Heart left ventricle (tissue), 13 donors: ENCODE measurements around the gene GLYR1.

ENCODE experiments used
- POLR2A ChIP-seq, 2 donors: fragments of 450-650 bp; IDR thresholded peaks; one replicate each; pipeline ENCODE4 v1.6.1; 2017; ENCODE audit warnings: antibody characterized with exemption in 2 of 2, mild to moderate bottlenecking in 2 of 2, moderate library complexity in 2 of 2
- TF ChIP-seq, protein P1 (sequence below), 12 donors: fragments of 200-600 bp; sonication (generic) in 4 of 12; IDR thresholded peaks; one replicate each; pipeline versions ENCODE4 v1.5.0 to v1.8.0; 2018 to 2022; ENCODE audit warnings: antibody characterized with exemption in 12 of 12, mild to moderate bottlenecking in 5 of 12
- donor health status: ischemic (EF 13 %, LVEDD 7.1; RV severe dilation, severe dysfunction).
- donor health status: DM: no; HTN: yes; CAD: no.
- donor health status: DM: no; HTN: no; CAD: no.
- donor health status: ischemic (EF 25% LVEDD 6.9; RV normal size, moderate dysfunction).
- donor health status: ischemic (EF 25% LVEDD 5.7; RV mildly dilated, moderate dysfunction).
- donor health status: ischemic (EF 35%, LVEDD 5.7; RV mildly dilated, moderate dysfunction).
- donor health status: nonischemic (EF 11% LVEDD 7.7; RV severe dilation, severe dysfunction).
- donor health status: DM: yes; HTN: yes; CAD: no.
- donor health status: PGD.
- donor health status: ischemic (EF 29% LVEDD 5.4; RV normal size, mild dysfunction).
- donor health status: nonischemic (EF 23%, LVEDD 6.1; RV moderate dilation, normal function).

DNA sequence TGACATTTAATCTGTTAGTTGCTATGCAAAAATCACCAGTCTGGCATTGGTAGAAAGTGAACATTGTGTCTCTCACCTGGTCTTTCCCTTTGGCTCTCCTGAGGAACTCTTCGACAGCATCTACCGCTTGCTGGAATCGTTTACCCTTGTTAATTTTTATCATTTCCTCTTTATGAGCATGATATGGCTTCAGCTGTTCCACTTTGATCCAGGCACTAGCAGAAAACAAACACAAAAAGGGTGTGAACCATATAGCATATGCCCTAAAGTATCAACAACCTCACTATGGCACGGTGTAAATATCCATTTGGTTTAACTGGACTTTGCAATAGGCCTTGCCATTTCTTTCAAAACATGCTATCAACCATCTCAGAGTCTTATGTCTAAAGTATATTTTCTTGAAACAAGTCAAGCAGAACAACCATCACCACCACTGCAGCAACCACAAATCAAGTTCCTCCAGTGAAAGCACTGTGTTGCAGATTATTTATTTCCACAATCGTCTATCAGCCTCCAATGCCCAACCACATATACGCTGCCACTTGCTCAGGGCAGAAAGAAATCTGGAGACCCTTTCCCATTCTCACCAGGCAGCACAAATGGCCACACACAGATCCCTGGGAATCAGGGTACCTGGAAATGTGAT lies 14.3 kb downstream of the GLYR1 start:
- TF ChIP-seq, protein P1, sequence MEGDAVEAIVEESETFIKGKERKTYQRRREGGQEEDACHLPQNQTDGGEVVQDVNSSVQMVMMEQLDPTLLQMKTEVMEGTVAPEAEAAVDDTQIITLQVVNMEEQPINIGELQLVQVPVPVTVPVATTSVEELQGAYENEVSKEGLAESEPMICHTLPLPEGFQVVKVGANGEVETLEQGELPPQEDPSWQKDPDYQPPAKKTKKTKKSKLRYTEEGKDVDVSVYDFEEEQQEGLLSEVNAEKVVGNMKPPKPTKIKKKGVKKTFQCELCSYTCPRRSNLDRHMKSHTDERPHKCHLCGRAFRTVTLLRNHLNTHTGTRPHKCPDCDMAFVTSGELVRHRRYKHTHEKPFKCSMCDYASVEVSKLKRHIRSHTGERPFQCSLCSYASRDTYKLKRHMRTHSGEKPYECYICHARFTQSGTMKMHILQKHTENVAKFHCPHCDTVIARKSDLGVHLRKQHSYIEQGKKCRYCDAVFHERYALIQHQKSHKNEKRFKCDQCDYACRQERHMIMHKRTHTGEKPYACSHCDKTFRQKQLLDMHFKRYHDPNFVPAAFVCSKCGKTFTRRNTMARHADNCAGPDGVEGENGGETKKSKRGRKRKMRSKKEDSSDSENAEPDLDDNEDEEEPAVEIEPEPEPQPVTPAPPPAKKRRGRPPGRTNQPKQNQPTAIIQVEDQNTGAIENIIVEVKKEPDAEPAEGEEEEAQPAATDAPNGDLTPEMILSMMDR (IDR thresholded peaks at IDR 0.05) = no peak
- no peak for TF ChIP-seq POLR2A (IDR thresholded peaks at IDR 0.05)
